Measurements from ENCODE around the gene HK3. TPM values are rescaled to one million over a fixed set of nuclear protein-coding genes. Genes with fewer than 3 reads are reported as not detected.
"Not testable (repeated sequence)": the region's sequence is repeated elsewhere in the genome, so short reads cannot be mapped to it uniquely, and the experiment has no call there.

The HK3 gene
- total RNA-seq, 1 donor from 2014 or later, result 41.1 TPM

DNA sequence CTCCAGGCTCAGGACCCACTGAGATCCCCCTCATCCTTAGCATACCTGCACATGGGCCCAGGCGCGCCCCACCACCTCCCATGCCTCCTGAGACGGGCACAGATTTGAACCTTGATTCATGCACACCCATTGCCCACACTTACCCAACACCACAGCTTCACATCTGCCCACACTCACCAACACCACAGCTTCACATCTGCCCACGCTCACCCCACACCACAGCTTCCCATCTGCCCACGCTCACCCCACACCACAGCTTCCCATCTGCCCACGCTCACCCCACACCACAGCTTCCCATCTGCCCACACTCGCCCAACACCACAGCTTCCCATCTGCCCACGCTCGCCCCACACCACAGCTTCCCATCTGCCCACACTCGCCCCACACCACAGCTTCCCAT, 28.5 kb downstream of the HK3 start:
- not testable (repeated sequence) for DNase-seq (ENCODE audit: low spot score)

DNA sequence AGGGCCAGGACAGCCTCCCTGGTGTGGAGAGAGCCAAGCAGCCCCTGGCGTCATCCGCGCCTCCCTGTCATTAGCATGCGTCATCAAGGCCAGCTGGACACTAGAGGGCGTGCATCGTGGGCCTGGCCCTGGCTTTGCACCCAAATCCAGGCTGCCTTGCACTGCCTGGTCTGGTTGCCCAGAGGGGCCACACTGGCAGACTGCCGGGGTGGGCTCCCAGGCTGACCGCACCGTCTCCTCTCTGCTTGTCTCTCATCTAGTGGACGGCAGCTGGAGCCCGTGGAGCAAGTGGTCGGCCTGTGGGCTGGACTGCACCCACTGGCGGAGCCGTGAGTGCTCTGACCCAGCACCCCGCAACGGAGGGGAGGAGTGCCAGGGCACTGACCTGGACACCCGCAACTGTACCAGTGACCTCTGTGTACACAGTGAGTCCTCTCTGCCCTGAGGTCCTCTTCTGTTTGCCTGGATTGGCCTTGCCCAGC, 29.0 kb downstream of the HK3 start:
- no peak for DNase-seq (ENCODE audit: low spot score)

DNA sequence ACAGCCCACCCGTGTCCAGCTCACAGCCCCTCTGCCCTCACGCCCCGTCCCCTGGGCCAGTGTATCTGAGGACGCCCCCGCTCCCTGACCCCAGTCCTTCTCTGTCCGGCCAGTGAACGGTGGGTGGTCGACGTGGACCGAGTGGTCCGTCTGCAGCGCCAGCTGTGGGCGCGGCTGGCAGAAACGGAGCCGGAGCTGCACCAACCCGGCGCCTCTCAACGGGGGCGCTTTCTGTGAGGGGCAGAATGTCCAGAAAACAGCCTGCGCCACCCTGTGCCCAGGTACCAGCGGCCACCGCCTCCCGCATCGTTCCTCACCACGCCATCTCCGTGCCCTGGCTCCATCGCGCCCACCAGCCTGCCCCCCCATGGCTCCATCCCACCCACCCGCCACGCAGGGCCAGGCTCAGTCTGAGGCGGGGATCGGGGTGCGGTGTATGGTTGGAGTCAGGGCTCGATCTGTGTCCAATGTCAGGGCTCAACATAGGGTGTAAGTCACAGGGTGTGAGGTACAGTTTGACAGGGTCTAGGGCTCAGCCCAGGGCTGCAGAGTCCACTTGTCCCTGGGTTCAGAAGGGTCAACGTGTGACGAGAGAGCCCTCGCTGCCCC, 29.5 kb downstream of the HK3 start:
- no peak for DNase-seq (ENCODE audit: low spot score)

DNA sequence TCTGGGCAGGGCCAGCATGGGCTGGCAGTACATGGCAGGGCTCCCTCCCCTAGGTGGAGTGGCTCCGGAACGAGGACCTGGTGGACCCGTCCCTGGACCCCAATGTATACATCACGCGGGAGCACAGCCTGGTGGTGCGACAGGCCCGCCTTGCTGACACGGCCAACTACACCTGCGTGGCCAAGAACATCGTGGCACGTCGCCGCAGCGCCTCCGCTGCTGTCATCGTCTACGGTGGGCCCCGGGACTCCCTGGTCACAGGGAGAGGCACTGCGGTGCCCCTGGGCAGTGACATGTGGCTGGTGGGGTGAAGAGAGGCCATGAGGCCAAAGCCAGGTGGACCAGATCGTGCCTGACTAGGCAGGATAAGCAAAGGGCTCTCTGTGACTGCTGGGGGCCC, 30.4 kb downstream of the HK3 start:
- no peak for DNase-seq (ENCODE audit: low spot score)

DNA sequence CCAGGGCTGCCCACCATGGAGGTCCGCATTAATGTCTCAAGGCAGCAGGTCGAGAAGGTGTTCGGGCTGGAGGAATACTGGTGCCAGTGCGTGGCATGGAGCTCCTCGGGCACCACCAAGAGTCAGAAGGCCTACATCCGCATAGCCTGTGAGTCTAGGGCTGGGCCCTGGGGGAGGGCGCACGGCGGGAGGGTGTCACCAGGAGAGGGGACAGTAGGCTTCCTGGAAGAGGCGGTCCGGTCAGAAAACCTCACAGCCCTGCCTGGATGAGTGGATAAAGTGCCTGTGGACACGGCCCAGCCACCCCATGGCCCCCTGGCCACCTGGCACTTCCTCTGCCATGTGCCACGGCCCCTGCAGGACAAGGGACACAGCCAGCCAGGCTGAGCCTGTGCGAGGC, 31.0 kb downstream of the HK3 start:
- DNase-seq (ENCODE audit: low spot score), result no peak

DNA sequence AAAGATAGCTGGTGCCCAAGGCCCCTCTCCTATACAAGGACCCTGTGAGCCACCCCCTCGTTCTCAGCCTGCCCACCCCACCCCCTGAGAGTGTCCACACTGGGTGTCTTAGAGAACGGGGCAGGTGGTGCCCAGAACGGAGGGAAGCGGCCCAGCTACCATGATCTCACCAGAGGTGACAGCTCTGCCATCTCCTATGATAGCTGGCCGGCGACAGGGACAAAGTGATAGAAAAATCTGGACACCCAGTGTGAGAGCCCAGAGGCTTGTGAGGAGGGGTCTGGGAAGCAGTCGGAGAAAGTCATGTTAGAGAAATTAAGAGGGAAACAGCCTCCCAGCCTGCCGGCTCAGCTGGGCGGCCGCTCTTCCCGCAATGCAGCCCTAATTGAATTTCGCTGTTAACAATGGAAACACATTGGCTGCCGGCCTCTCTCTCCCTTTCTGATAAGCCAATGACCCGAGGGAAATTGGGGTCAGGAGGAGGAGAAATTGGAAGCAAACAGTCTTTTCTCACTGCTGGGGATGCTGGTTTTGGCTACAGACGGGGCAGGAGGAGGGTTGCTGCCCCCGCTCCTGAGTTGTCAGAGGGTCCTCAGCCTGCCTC, 32.3 kb downstream of the HK3 start:
- DNase-seq (ENCODE audit: low spot score), result no peak

DNA sequence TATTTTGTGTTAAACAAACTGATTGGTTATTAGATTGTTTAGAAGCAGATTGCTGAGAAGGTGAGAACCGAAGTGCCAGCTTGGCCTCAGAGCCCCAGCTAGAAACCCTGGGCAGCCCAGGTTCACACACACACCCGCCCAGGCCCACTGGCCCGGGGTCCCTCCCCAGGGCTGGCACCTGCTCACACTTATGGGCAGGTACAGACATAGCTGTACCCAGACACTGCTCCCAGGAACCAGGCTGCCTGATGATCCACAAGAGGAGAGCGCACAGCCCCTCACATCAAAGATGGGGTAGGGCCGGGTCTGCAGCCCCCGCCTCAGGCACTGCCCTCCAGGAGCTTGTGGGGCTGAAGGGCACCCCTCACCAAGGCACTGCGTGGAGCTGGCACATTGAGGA, 33.2 kb downstream of the HK3 start:
- no peak for DNase-seq (ENCODE audit: low spot score)

DNA sequence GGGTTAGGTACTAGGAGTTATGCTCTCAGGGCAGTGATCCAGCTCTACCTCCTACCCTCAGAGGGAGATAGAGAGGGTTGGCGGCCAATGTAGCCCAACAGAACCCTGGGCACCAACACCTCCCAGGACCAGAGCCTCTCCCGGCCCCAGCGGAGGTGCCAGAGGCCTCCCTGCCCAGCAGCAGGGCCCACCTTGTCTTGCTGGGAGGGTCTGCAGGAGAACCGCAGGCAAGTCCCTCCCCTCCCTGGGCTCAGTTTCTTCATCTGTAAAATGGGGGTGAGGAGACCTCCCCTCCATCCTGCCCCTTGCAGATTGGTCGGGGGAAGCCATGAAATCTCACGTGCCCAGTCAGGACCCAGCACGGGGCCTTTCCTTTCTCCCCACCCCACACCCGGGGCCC, 34.4 kb downstream of the HK3 start:
- no peak for DNase-seq (ENCODE audit: low spot score)

DNA sequence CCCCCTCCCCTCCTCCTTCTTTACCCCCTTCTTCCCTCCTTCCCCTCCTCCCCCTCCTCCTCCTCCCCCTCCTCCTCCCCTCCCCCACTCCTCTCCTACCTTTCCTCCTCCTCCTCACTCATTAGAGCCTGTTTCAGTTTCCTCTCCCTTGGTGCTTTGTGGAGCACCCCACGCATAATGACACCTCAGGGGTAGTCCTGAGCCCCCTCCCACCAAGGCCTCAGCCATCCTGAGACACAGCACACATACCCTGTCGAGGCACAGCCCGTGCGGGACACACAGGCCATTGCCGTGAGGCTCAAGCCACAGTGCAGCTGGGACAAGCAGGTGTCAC, 35.4 kb downstream of the HK3 start:
- DNase-seq (ENCODE audit: low spot score), result no peak

DNA sequence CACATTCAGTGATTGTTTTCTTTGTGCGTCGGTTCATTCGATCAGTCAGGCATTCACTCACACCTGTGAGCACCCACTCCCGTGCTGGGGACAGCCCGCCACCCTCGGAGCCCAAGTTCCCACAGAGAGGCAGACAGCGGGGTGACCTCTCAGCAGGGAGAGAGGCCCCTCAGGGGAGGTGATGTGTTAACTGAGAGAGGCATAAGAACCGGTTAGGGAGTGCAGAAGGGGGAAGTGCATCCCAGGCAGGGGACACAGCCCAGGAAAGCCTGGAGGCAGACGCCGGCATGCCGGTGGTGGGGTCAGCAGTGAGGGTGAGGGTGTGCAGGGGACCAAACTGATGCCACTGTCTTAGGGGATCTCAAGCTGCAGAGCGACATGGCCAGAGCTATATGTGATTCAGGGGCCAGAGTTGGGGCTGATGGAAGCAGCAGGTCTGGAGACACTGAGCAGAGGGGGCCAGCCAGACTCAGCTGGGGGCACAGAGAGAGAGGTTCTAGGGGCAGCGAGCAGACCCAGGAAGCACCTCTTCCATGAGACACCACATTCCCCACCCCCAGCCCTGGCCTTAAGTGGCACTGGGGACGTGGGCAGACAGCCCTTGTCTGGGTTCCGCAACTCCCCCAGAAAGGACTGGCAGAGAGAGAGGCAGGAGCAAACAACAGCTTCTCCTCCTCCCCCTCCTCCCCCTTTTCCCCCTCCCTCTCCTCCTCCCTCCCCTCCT, 35.9 kb downstream of the HK3 start:
- no peak for DNase-seq (ENCODE audit: low spot score)

DNA sequence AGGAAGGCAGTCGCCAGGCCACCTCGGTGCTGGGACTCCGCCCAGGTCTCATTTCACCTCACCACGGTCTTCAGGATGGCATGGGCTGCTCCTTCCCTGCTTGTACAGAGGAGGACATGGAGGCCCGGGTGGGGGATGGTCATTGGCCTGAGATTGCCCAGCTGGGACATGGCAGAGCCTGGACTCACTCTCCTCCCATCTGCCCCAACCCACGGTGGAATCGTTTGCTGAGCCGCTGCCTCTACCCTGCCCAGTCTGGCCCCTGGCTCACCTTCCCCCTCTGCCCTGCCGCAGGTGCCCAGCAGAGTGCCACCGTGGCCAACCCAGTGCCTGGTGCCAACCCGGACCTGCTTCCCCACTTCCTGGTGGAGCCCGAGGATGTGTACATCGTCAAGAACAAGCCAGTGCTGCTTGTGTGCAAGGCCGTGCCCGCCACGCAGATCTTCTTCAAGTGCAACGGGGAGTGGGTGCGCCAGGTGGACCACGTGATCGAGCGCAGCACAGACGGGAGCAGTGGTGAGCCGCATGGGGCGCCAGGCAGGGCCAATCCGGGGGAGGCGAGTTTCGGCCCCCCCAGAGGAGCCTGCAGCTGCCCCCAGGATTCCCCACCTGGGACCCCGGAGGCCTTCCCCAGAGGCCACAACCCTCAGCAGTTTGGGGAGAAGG, 36.7 kb downstream of the HK3 start:
- no peak for DNase-seq (ENCODE audit: low spot score)

DNA sequence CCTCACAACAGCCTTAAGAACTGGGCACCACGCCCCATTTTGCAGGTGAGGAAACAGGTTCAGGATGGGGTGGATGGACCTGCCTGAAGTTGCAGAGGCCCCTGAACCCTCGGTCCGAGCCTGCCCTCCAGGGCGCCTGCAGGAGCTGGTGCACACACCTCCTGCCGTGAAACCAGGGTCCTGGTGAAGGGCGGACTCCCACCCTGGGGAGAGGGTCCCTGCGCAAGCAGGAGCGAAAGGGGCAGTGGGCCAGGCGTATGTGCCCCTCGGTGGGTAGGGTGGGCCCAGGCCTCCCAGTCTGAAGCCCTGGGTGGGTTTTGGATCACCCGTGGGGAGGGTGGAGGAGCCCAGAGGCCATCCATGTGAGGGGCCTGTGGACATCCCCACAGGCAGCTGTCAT, 37.9 kb downstream of the HK3 start:
- no peak for DNase-seq (ENCODE audit: low spot score)

DNA sequence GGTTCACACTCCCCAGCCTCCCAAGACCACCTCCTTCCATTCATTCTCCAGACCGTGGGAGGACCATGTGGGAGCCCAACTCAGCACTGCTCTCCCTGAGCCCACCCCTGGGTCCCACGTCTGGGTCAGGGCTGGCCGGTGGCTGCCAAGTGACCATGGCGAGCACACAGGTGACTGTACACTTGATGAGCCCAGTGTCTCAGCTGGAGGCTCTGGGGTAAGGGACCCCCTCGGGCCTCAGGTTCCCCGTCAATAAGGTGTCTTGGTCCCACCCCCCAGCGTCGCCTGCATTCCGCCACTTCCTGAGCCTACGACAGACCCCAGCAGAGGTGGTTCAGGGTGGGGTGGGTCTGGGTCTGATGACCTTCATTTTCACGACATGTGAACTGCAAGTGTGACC, 38.8 kb downstream of the HK3 start:
- no peak for DNase-seq (ENCODE audit: low spot score)

DNA sequence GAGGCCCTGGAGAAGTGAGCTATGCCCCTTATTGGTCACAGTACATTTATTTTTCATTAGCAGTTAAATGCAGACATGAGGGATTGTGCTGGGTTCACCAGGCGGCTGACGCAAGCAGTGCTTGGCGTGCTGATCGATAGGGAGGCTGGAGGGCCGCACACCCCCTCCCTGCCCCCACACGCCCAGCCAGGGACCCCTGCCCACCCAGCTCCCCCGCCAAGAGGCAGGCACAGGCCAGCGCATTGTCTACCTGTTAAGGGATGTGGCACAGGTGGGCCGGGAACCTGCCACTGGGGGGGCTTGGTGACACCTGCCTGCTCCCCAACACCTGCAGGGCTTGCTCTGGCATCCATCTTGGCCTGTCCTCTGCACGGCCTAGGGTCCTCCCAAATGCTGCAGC, 39.2 kb downstream of the HK3 start:
- DNase-seq (ENCODE audit: low spot score), result no peak

DNA sequence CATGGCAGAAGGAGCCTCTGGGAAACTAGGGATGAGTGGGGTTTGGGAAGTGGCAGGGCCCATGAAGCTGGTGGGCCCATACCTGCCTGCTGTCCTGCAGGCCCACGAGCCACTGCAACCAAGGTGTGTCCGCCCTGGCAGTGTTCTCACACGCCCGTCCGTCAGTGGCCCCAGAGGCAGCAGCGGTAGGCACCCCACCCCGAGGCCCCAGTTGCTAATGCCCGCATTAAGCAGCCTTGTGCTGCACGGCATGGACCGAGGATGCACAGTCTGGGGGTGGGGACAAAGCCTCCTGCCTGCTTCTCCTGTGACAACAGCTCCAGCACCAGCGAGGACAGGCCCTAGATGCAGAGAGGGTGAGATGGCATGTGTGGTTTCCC, 41.3 kb downstream of the HK3 start:
- no peak for DNase-seq (ENCODE audit: low spot score)

DNA sequence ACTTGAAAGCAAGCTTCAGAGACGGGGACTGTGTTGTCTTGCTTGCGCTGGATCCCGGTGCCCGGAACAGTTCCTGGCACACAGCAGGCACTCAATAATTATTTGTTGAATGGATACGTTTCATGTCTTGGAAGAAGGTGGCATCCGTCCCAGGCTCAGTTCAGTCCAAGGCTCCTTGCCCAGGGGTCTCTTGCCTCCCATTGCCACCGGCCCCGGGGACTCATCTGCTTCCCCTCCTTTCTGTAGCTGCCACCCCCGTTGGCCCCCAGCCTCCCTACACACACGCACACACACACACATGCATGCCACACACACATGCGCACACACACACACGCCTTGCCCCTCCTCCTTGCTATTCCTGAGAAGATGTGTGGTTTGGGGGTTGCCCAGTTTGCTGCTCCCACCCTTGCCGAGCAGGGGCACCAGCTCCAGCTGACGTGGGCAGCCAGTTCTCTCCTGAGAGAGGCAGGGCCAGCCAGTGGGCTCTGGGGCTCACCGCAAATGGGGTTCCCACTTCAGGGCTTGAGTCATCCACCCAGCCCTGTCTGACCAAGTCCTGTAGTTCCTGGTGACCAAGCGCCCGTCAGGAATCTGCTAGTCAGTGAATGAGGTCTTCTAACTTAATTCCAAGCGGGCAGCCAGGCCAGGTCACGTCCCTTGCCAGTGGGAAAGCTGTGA, 41.8 kb downstream of the HK3 start:
- no peak for DNase-seq (ENCODE audit: low spot score)

DNA sequence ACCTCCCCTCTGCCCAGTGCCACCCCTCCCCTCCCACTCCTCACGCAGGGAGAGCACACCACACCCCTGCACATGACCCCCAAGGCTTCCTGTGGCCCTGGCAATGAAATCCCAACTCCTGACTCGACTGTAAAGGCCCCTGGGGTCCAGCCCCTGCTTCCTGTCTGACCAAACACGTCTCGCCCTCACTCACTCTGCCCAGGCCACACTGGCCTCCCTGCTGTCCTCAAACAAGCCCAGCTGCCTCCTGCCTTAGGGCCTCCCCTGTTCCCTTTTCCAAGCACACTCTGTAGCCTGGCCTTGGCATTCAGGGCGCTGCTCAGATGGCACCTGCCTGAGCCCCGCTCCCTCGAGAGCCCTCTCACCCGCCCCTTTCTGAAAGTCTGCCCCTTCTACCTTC, 42.4 kb downstream of the HK3 start:
- DNase-seq (ENCODE audit: low spot score), result no peak

DNA sequence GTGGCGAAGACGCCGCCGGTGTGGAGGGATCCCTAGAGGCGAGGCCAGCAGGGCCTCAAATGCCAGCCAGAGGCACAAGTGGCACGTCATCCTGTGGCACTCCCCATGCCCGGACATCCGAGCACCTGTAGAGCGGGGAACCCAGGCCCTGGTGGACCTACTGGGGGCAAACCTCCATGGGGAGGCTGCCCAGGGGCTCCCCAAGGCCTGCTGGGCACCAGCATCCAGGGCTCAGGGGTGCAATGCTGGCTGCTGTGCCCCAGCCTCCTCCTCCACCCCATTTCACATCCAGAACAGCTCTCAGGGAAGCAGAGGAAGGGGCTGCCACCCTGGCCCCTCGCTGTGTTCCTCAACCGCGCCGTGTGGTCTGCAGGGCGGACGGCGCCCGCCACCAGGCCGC, 43.5 kb downstream of the HK3 start:
- DNase-seq (ENCODE audit: low spot score), result no peak

DNA sequence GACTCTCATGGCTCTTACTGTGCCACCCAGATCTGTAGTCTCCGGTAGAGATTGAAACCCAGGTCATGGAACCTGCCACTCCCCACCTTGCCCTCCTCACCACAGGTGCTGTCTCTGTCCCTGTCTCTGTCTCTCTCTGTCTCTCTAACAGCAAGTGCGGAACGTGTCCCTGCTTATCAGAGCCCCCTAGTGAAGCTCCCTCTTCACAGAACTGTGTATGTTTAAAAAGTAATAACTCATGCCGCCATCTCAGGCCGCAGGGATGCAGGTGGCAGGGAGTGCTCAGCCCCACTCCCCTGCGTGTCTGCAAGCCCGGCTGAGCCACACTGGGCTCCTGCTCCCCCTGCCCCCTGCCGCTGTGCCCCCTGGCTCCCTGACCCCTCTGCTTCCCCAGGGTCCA, 45.0 kb downstream of the HK3 start:
- no peak for DNase-seq (ENCODE audit: low spot score)

DNA sequence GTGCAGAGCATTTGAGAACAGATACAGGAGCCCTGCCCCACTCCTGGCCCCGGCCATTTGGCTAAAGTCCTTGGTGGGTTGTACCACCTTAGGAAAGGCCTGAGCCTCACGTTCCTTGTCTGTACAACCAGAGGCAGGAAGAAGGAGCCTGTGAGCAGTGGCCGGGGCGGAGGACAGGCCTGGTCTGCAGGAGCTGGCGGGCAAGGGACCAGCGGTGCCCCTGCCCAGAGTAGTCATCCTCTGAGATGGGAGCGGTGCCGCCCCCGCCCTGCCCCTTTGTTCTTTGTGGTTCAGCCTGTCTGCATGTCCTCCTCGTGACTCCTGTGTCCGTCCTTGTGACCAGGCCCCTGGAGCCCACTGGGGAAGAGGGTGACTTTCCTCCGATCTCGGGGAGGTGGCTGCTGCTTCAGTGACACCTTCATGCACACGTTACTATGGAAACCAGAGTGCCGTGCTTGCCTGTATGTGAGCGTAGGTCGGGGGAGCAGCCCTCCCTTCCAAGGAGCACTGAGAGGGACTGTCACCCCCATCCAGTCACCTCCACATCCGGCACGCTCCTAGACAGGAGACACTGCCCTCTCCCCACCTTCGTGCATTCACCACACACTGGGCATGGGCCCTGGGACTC, 45.9 kb downstream of the HK3 start:
- DNase-seq (ENCODE audit: low spot score), result no peak

DNA sequence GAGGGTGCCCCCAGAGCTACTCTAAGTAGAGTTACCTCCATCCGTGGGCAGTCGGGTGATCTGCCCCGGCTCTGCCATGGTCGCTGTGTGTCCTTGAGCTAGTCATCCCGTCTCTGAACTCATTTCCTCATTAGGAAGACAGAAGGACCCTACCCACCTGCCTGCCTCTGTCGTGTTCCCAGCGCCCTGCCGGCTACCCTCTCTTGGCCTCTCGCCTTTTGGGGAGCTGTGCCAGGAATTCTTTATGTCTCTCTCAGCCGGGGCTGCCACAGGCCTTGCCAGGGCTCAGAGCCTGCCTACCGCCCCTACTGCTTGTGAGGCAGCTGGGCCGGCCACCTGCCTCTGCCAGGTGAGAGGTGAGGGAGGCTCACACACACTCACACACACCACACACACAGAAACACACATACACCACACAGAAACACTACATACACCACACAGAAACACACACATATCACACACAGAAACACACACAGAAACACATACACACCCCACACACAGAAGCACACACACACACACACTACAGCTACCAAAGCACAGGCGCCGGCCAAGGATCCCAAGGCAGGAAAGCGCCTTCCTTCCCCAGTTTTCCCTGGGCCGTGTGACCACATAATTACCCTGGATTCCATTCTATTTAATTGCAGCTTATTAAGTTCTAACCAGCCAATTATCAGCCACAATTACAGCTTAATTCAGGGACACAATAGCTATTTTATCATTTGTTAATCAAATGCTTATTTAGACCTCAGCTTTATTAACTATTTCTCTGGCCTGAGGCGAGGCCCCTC, 47.1 kb downstream of the HK3 start:
- no peak for DNase-seq (ENCODE audit: low spot score)
